EL (cell line): ENCODE measurements around the gene WNK2.
A peak's percentile ranks its signal among the peaks of the same experiment; 100 is the strongest.
"Not testable (repeated sequence)": the region's sequence is repeated elsewhere in the genome, so short reads cannot be mapped to it uniquely, and the experiment has no call there.

Source experiments
- DNase-seq: peaks from one replicate; pipeline ENCODE4 v3.0.0-alpha.2; 2016

WNK2 gene

DNA sequence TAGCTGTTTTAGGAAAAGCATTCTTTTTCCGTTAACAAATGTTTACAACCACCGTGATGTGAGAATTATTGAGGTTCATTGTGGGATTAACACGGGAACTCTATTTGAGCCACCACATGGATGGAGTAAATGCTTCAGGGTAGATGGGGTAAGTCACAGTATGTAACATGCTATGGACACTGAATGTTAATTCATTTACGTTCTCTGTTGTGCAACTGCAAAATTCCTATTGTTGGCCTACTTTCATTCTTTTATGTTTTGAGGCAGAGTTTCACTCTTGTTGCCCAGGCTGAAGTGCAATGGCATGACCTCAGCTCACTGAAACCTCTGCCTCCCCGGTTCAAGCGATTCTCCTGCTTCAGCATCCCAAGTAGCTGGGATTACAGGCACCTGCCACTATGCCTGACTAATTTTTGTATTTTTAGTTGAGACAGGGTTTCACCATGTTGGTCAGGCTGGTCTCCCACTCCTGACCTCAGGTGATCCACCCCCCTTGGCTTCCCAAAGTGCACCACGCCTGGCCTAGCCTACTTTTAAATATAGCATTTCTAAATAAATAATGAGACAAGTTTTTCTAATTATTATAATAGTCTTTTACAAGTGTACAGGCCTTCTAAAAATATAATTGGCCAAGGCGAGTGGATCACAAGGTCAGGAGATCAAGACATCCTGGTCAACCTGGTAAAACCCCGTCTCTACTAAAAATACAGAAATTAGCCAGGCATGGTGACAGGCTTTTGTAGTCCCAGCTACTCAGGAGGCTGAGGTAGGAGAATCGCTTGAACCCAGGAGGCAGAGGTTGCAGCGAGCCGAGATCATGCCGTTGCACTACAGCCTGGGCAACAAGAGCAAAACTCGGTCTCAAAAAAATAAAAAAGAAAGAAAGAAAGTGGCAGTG is 169.7 kb downstream of the WNK2 start:
- DNase-seq: not testable (repeated sequence)

DNA sequence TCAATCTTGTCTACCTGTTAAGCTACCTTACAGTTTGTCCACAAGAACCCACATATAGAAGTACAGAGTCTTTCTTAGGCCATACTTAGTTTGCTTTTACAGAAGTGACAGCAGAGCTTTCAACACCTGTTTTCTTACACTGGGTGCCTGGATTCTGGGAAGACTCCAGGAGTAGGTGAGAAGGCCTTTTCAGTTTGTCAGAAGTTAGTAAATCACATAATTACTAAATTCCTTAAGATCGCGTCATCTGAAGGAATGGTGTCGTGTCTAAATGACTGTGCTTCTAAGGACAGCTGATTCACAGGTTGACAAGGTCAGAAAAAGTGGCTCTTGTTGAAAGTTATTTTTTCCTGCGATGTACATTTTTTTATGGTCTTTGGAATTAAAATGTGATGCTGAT is 170.5 kb downstream of the WNK2 start:
- DNase-seq: peak; percentile 20

- no peak for DNase-seq
Observed at GRCh38 chr9:93355827-93356226, 171.9 kb downstream of the WNK2 start.

- DNase-seq: no peak
Observed at GRCh38 chr9:93357649-93358048, 173.7 kb downstream of the WNK2 start.

GRCh38 chr9:93359907-93360306 is 176.0 kb downstream of the WNK2 start:
- not testable (repeated sequence) for DNase-seq

- DNase-seq: no peak
Observed at GRCh38 chr9:93361995-93362394, 178.1 kb downstream of the WNK2 start.

- DNase-seq: no peak
Observed at GRCh38 chr9:93364734-93365426, 180.9 kb downstream of the WNK2 start.

- no peak for DNase-seq
Observed at GRCh38 chr9:93365427-93366118, 181.6 kb downstream of the WNK2 start.

- no peak for DNase-seq
Observed at GRCh38 chr9:93366119-93366447, 182.1 kb downstream of the WNK2 start.

GRCh38 chr9:93366486-93366885 is 182.5 kb downstream of the WNK2 start:
- DNase-seq: not testable (repeated sequence)

- DNase-seq: no peak
Observed at GRCh38 chr9:93368437-93368836, 184.5 kb downstream of the WNK2 start.

DNA sequence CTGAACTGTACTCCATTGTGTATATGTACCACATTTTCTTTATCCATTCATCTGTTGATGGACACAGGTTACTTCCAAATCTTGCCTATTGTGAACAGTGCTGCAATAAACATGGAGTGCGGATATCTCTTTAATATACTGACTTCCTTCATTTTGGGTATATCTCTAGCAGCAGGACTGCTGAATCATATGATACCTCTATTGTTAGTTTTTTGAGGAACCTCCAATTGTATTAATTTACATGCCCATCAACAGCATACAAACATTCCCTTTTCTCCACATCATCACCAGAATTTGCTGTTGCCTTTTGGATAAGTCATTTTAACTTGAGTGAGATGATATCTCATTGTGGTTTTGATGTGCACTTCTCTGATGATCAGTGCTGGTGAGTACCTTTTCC is 185.7 kb downstream of the WNK2 start:
- no peak for DNase-seq
